GM21447 (cell line): ENCODE measurements around the gene CRKL.

Experiments
- ATAC-seq: cut with Tn5 transposase; IDR thresholded peaks from one replicate; pipeline ENCODE4 v1.9.1; 2021; ENCODE audit not compliant: unreplicated experiment

Gene CRKL

GRCh38 chr22:20980523-20980922, 63.3 kb downstream of the CRKL start:
- no peak for ATAC-seq

- ATAC-seq, result no peak
These were observed 63.9 kb downstream of the CRKL start for GRCh38 chr22:20980938-20981722.

- peak; percentile 64 for ATAC-seq
These were observed 64.8 kb downstream of the CRKL start, which contains the start of gene LZTR1 for GRCh38 chr22:20981787-20982562. TSS of gene LZTR1 (plus strand) at chr22:20982297. CDS start at chr22:20982372, 75 bp downstream.

GRCh38 chr22:20982563-20982882, 65.3 kb downstream of the CRKL start:
- ATAC-seq, result no peak

GRCh38 chr22:20983081-20983771, 66.0 kb downstream of the CRKL start:
- no peak for ATAC-seq

GRCh38 chr22:20985720-20986119, 68.5 kb downstream of the CRKL start:
- ATAC-seq, result no peak

- no peak for ATAC-seq
These were observed 69.2 kb downstream of the CRKL start for GRCh38 chr22:20986365-20986764.

- no peak for ATAC-seq
These were observed 70.2 kb downstream of the CRKL start for GRCh38 chr22:20987375-20987774.

GRCh38 chr22:20988573-20989322, 71.5 kb downstream of the CRKL start:
- ATAC-seq, result no peak

- ATAC-seq, result no peak
These were observed 72.3 kb downstream of the CRKL start for GRCh38 chr22:20989323-20990138.

- ATAC-seq, result no peak
These were observed 73.3 kb downstream of the CRKL start for GRCh38 chr22:20990184-20991180.

GRCh38 chr22:20991252-20992055, 74.2 kb downstream of the CRKL start:
- no peak for ATAC-seq

GRCh38 chr22:20992056-20992442, 74.8 kb downstream of the CRKL start:
- no peak for ATAC-seq

- ATAC-seq, result no peak
These were observed 75.5 kb downstream of the CRKL start for GRCh38 chr22:20992456-20993303.

GRCh38 chr22:20993304-20994127, 76.3 kb downstream of the CRKL start:
- no peak for ATAC-seq

GRCh38 chr22:20994128-20994901, 77.1 kb downstream of the CRKL start:
- no peak for ATAC-seq
